Memory B cell (primary cell): ENCODE measurements around the gene MAGI2.

Source experiments
- ATAC-seq: fragments of 150-1000 bp; cut with Tn5 transposase; 2 replicates; pipeline ENCODE4 v1.10.0; 2021; ENCODE audit warnings: low read depth, mild to moderate bottlenecking, moderate library complexity
- DNase-seq, 2 donors: peaks; one replicate each; pipeline ENCODE4 v3.0.0; 2022; ENCODE audit warnings: low spot score in 2 of 2
- H3K27ac Mint-ChIP-seq: one replicate; pipeline ENCODE4 v1.8.0; 2022; ENCODE audit warnings: mild to moderate bottlenecking, moderate library complexity, mixed read lengths
- H3K27me3 Mint-ChIP-seq: one replicate; pipeline ENCODE4 v1.8.0; 2022; ENCODE audit warnings: mixed read lengths
- H3K36me3 Mint-ChIP-seq: one replicate; pipeline ENCODE4 v1.8.0; 2022; ENCODE audit warnings: mild to moderate bottlenecking, mixed read lengths
- H3K4me1 Mint-ChIP-seq: one replicate; pipeline ENCODE4 v1.8.0; 2022; ENCODE audit warnings: mixed read lengths
- H3K4me3 Mint-ChIP-seq: one replicate; pipeline ENCODE4 v1.8.0; 2022; ENCODE audit warnings: mild to moderate bottlenecking, moderate library complexity, mixed read lengths
- H3K9me3 Mint-ChIP-seq: one replicate; pipeline ENCODE4 v1.8.0; 2022; ENCODE audit warnings: mixed read lengths

Gene MAGI2

GRCh38 chr7:78429878-78430277 is 1023.6 kb downstream of the MAGI2 start:
- Mint-ChIP-seq H3K27me3 (no peaks in the 10 kb centered on the region), H3K4me1 (no peaks in the 10 kb centered on the region), H3K36me3 (no peaks in the 10 kb centered on the region), H3K4me3 (no peak overlapping the region), H3K9me3 (no peaks in the 10 kb centered on the region), H3K27ac (no peak overlapping the region)
- ATAC-seq (no peak), DNase-seq (no peak)

- no peaks in the 10 kb centered on the region for H3K36me3 Mint-ChIP-seq
- no peak overlapping the region for H3K4me3 Mint-ChIP-seq
- H3K27me3 Mint-ChIP-seq = no peaks in the 10 kb centered on the region
- DNase-seq = no peak
- peaks cover 1% of the 10 kb centered on the region for H3K9me3 Mint-ChIP-seq
- H3K4me1 Mint-ChIP-seq = no peaks in the 10 kb centered on the region
- H3K27ac Mint-ChIP-seq = no peak overlapping the region
- no peak for ATAC-seq
These were observed 1026.3 kb downstream of the MAGI2 start for GRCh38 chr7:78427209-78427608.

GRCh38 chr7:78420001-78420400 is 1033.5 kb downstream of the MAGI2 start:
- Mint-ChIP-seq H3K9me3 (peaks cover 7% of the 10 kb centered on the region), H3K4me3 (no peak overlapping the region), H3K4me1 (no peaks in the 10 kb centered on the region), H3K27me3 (no peaks in the 10 kb centered on the region), H3K27ac (no peak overlapping the region), H3K36me3 (no peaks in the 10 kb centered on the region)
- no peak for ATAC-seq
- no peak for DNase-seq

GRCh38 chr7:78417180-78417853 is 1036.2 kb downstream of the MAGI2 start:
- H3K36me3 Mint-ChIP-seq = no peaks in the 10 kb centered on the region
- no peak overlapping the region for H3K4me3 Mint-ChIP-seq
- ATAC-seq (no peak), DNase-seq (no peak)
- H3K9me3 Mint-ChIP-seq = peaks cover 8% of the 10 kb centered on the region
- H3K27ac Mint-ChIP-seq = no peak overlapping the region
- H3K27me3 Mint-ChIP-seq = peaks cover 4% of the 10 kb centered on the region
- no peaks in the 10 kb centered on the region for H3K4me1 Mint-ChIP-seq

GRCh38 chr7:78413568-78413967 is 1039.9 kb downstream of the MAGI2 start:
- peaks cover 7% of the 10 kb centered on the region for H3K9me3 Mint-ChIP-seq
- no peak for ATAC-seq
- H3K36me3 Mint-ChIP-seq = no peaks in the 10 kb centered on the region
- H3K4me1 Mint-ChIP-seq = no peaks in the 10 kb centered on the region
- H3K27ac Mint-ChIP-seq = no peak overlapping the region
- H3K27me3 Mint-ChIP-seq = peaks cover 4% of the 10 kb centered on the region
- no peak overlapping the region for H3K4me3 Mint-ChIP-seq
- no peak for DNase-seq

GRCh38 chr7:78412216-78412858 is 1041.1 kb downstream of the MAGI2 start:
- Mint-ChIP-seq H3K27me3 (peaks cover 6% of the 10 kb centered on the region), H3K9me3 (peaks cover 7% of the 10 kb centered on the region), H3K36me3 (no peaks in the 10 kb centered on the region), H3K4me1 (no peaks in the 10 kb centered on the region), H3K4me3 (no peak overlapping the region), H3K27ac (no peak overlapping the region)
- DNase-seq (no peak), ATAC-seq (no peak)

GRCh38 chr7:78407031-78407430 is 1046.4 kb downstream of the MAGI2 start:
- Mint-ChIP-seq H3K27ac (no peak overlapping the region), H3K4me3 (no peak overlapping the region), H3K36me3 (no peaks in the 10 kb centered on the region), H3K4me1 (no peaks in the 10 kb centered on the region), H3K27me3 (peaks cover 1% of the 10 kb centered on the region), H3K9me3 (no peaks in the 10 kb centered on the region)
- DNase-seq (no peak), ATAC-seq (no peak)

GRCh38 chr7:78406531-78406930 is 1046.9 kb downstream of the MAGI2 start:
- no peak for ATAC-seq
- Mint-ChIP-seq H3K4me1 (no peaks in the 10 kb centered on the region), H3K27me3 (peaks cover 1% of the 10 kb centered on the region)

GRCh38 chr7:78402096-78402495 is 1051.4 kb downstream of the MAGI2 start:
- DNase-seq = no peak
- Mint-ChIP-seq H3K27me3 (no peaks in the 10 kb centered on the region), H3K36me3 (no peaks in the 10 kb centered on the region), H3K9me3 (no peaks in the 10 kb centered on the region), H3K4me3 (no peak overlapping the region), H3K27ac (no peak overlapping the region), H3K4me1 (no peaks in the 10 kb centered on the region)
- ATAC-seq = no peak

More at GRCh38 chr7:78406531-78406930, 1046.9 kb downstream of the MAGI2 start:
- Mint-ChIP-seq H3K36me3 (no peaks in the 10 kb centered on the region), H3K9me3 (no peaks in the 10 kb centered on the region), H3K27ac (no peak overlapping the region), H3K4me3 (no peak overlapping the region)
- DNase-seq = no peak

GRCh38 chr7:78400038-78400437 is 1053.4 kb downstream of the MAGI2 start:
- no peak for DNase-seq
- ATAC-seq = no peak
- no peaks in the 10 kb centered on the region for H3K4me1 Mint-ChIP-seq
- no peak overlapping the region for H3K27ac Mint-ChIP-seq
- no peaks in the 10 kb centered on the region for H3K9me3 Mint-ChIP-seq
- H3K36me3 Mint-ChIP-seq = no peaks in the 10 kb centered on the region
- H3K4me3 Mint-ChIP-seq = no peak overlapping the region
- no peaks in the 10 kb centered on the region for H3K27me3 Mint-ChIP-seq

GRCh38 chr7:78399033-78399769 is 1054.3 kb downstream of the MAGI2 start:
- Mint-ChIP-seq H3K4me1 (no peaks in the 10 kb centered on the region), H3K27me3 (no peaks in the 10 kb centered on the region), H3K4me3 (no peak overlapping the region), H3K27ac (no peak overlapping the region), H3K9me3 (no peaks in the 10 kb centered on the region), H3K36me3 (no peaks in the 10 kb centered on the region)
- ATAC-seq (no peak), DNase-seq (no peak)

GRCh38 chr7:78398576-78398975 is 1054.9 kb downstream of the MAGI2 start:
- Mint-ChIP-seq H3K4me3 (no peak overlapping the region), H3K9me3 (no peaks in the 10 kb centered on the region), H3K27me3 (no peaks in the 10 kb centered on the region), H3K36me3 (no peaks in the 10 kb centered on the region), H3K4me1 (no peaks in the 10 kb centered on the region), H3K27ac (no peak overlapping the region)
- no peak for DNase-seq
- no peak for ATAC-seq

GRCh38 chr7:78398081-78398480 is 1055.4 kb downstream of the MAGI2 start:
- peaks cover 1% of the 10 kb centered on the region for H3K27me3 Mint-ChIP-seq
- H3K36me3 Mint-ChIP-seq = no peaks in the 10 kb centered on the region
- H3K4me3 Mint-ChIP-seq = no peak overlapping the region
- ATAC-seq (no peak), DNase-seq (no peak)
- no peaks in the 10 kb centered on the region for H3K9me3 Mint-ChIP-seq
- H3K27ac Mint-ChIP-seq = no peak overlapping the region
- H3K4me1 Mint-ChIP-seq = no peaks in the 10 kb centered on the region

- Mint-ChIP-seq H3K4me1 (no peaks in the 10 kb centered on the region), H3K27me3 (peaks cover 1% of the 10 kb centered on the region), H3K4me3 (no peak overlapping the region), H3K27ac (no peak overlapping the region), H3K36me3 (no peaks in the 10 kb centered on the region), H3K9me3 (no peaks in the 10 kb centered on the region)
- no peak for DNase-seq
- ATAC-seq = no peak
These were observed 1057.3 kb downstream of the MAGI2 start for GRCh38 chr7:78396210-78396609.
